ENCODE measurements around the gene TLDC2.

DNA sequence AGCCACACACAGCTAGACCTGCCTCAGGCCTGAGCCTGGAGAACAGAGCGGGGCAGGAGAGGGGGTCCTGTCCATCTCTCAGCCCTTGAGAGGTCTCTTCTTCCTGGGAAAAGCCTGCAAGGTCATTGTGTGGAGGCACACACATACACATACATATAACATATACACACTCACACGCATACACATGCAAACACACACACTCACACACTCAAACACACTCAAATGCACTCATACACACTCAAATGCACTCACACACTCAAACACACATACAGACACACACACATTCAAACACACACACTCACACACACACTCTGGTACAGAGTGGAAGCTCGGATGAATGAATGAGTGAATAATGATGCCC, 515 bp downstream of the TLDC2 start:
- TF ChIP-seq, protein P1, sequence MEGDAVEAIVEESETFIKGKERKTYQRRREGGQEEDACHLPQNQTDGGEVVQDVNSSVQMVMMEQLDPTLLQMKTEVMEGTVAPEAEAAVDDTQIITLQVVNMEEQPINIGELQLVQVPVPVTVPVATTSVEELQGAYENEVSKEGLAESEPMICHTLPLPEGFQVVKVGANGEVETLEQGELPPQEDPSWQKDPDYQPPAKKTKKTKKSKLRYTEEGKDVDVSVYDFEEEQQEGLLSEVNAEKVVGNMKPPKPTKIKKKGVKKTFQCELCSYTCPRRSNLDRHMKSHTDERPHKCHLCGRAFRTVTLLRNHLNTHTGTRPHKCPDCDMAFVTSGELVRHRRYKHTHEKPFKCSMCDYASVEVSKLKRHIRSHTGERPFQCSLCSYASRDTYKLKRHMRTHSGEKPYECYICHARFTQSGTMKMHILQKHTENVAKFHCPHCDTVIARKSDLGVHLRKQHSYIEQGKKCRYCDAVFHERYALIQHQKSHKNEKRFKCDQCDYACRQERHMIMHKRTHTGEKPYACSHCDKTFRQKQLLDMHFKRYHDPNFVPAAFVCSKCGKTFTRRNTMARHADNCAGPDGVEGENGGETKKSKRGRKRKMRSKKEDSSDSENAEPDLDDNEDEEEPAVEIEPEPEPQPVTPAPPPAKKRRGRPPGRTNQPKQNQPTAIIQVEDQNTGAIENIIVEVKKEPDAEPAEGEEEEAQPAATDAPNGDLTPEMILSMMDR (IDR thresholded peaks at IDR 0.05; ENCODE audit: poor library complexity) = no peak
- no peak for TF ChIP-seq EZH2 (IDR thresholded peaks at IDR 0.05; ENCODE audit: borderline replicate concordance)
- TF ChIP-seq EZH2phosphoT487 (IDR thresholded peaks at IDR 0.05; ENCODE audit: low read depth, severe bottlenecking, unreplicated experiment) = no peak

Data from hepatocyte (in vitro differentiated cells).